WI38 (cell line): Measurements from ENCODE around the gene SPHK1.
A peak's percentile ranks its signal among the peaks of the same experiment; 100 is the strongest.

Source experiments
- H3K4me3 ChIP-seq: 2 replicates; pipeline ENCODE4 v1.5.1; 2011; ENCODE audit warnings: low read depth, mild to moderate bottlenecking, control low read depth, low read length
- TF ChIP-seq, protein P1 (sequence below): IDR thresholded peaks from 2 replicates; pipeline ENCODE4 v1.5.1; 2012; ENCODE audit warnings: low read depth, mild to moderate bottlenecking, control low read depth, low read length

The SPHK1 gene

DNA sequence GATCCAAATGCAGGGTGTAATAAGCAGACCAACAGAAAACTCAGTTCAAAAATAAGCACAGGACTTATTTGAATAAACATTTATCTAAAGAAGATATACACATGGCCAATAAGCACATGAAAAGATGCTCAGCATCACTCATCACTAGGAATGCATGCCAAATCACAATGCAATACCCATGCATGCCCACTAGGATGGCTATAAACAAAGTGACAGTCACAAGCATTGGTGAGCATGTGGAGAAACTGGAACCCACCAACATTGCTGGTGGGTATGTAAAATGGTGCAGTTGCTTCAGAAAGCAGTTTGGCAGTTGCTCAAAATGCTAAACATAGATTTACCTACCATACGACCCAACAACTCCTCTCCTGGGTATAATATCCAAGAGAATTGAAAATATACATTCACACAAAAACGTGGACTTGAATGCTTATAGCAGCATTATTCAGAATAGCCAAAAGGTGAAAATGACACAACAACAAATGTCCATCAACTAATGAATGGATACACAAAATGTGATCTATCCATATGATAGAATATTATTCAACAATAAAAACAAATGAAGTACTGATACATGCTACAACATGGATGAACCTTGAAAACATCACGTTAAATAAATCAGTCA lies 48.4 kb downstream of the SPHK1 start:
- TF ChIP-seq, protein P1, sequence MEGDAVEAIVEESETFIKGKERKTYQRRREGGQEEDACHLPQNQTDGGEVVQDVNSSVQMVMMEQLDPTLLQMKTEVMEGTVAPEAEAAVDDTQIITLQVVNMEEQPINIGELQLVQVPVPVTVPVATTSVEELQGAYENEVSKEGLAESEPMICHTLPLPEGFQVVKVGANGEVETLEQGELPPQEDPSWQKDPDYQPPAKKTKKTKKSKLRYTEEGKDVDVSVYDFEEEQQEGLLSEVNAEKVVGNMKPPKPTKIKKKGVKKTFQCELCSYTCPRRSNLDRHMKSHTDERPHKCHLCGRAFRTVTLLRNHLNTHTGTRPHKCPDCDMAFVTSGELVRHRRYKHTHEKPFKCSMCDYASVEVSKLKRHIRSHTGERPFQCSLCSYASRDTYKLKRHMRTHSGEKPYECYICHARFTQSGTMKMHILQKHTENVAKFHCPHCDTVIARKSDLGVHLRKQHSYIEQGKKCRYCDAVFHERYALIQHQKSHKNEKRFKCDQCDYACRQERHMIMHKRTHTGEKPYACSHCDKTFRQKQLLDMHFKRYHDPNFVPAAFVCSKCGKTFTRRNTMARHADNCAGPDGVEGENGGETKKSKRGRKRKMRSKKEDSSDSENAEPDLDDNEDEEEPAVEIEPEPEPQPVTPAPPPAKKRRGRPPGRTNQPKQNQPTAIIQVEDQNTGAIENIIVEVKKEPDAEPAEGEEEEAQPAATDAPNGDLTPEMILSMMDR, result peak; percentile 57
- no peak overlapping the region for H3K4me3 ChIP-seq

GRCh38 chr17:76433693-76434092 lies 49.3 kb downstream of the SPHK1 start:
- H3K4me3 ChIP-seq, result no peak overlapping the region
- TF ChIP-seq, protein P1, result no peak

DNA sequence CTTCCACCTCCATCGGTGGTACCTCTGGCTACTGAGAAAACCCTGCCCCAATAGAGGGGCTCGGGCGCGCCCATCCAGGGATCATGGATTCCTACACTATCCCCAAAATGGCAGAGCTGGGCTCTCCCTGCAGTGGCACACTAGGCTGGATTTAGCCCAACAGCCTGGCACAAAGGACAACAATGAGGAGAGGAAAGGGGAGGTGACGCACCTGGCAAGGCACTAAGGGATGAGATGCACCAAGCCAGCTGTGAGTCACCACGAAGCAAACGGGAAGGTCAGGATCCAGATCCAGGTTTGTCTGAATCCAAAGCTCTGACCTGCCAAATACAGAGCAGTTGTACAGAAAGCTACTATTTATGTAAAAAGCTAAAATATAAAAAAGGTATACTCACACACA lies 50.5 kb downstream of the SPHK1 start:
- no peak overlapping the region for H3K4me3 ChIP-seq
- TF ChIP-seq, protein P1, result no peak

GRCh38 chr17:76435751-76436150 lies 51.3 kb downstream of the SPHK1 start:
- H3K4me3 ChIP-seq, result no peak overlapping the region
- TF ChIP-seq, protein P1, result no peak
